GM06990 (cell line): Measurements from ENCODE around the gene ORAI1.
A peak's percentile ranks its signal among the peaks of the same experiment; 100 is the strongest.

Experiments used
- DNase-seq: peaks from one replicate; pipeline ENCODE4 v3.0.0-alpha.2; 2011; ENCODE audit not compliant: insufficient read length; ENCODE audit errors: extremely low read depth
- H3K27me3 ChIP-seq: replicated peaks from 2 replicates; pipeline ENCODE4 v1.6.0; 2011; ENCODE audit warnings: low read length; ENCODE audit not compliant: control insufficient read depth, insufficient read depth
- H3K36me3 ChIP-seq: 2 replicates; pipeline ENCODE4 v1.5.1; 2011; ENCODE audit warnings: low read length; ENCODE audit not compliant: control insufficient read depth, insufficient read depth
- H3K4me3 ChIP-seq: replicated peaks from 2 replicates; pipeline ENCODE4 v1.5.1; 2011; ENCODE audit warnings: low read depth, mild to moderate bottlenecking, control low read depth, low read length
- TF ChIP-seq, protein P1 (sequence below): IDR thresholded peaks from 2 replicates; pipeline ENCODE4 v1.5.1; 2011; ENCODE audit warnings: low read length, control low read depth, mild to moderate bottlenecking, inconsistent platforms; ENCODE audit not compliant: insufficient read depth, poor library complexity, severe bottlenecking

Gene ORAI1

DNA sequence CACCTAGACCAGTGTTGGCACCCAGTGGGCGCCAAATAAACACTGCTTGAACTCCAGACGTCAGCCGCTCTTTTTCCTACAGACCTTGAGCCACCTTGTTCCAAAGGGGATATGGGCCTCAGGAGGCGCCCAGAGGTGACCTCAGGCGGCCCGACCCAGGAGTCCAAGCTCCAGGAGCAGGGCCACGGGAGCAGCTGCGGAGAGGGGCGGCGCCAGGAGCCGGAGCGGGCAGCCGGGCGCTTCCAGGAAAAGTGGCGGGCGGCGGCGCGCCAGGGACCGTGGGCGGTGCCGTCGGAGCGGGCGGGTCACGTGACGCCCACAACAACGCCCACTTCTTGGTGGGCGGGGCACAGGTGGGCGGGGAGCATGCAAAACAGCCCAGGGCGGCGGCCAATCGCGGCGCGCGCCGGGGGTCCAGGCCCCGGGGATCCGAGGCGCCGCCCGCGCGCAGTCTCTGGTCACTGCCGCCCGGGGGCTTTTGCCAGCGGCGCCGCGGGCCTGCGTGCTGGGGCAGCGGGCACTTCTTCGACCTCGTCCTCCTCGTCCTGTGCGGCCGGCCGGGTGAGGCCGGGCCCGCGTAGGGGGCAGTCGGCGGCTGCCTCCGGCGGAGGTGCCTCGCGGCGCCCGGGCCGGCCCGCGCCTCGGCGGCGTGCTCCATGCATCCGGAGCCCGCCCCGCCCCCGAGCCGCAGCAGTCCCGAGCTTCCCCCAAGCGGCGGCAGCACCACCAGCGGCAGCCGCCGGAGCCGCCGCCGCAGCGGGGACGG, at the start of gene ORAI1:
TSS of gene ORAI1 (plus strand) at position 444 of the 766 bp plus-strand sequence.
- Histone ChIP-seq H3K27me3 (no peaks in the 10 kb centered on the region), H3K4me3 (peak within 1 kb of the TSS; percentile 89), H3K36me3 (peaks cover 2% of the 10 kb centered on the region)
- TF ChIP-seq, protein P1, sequence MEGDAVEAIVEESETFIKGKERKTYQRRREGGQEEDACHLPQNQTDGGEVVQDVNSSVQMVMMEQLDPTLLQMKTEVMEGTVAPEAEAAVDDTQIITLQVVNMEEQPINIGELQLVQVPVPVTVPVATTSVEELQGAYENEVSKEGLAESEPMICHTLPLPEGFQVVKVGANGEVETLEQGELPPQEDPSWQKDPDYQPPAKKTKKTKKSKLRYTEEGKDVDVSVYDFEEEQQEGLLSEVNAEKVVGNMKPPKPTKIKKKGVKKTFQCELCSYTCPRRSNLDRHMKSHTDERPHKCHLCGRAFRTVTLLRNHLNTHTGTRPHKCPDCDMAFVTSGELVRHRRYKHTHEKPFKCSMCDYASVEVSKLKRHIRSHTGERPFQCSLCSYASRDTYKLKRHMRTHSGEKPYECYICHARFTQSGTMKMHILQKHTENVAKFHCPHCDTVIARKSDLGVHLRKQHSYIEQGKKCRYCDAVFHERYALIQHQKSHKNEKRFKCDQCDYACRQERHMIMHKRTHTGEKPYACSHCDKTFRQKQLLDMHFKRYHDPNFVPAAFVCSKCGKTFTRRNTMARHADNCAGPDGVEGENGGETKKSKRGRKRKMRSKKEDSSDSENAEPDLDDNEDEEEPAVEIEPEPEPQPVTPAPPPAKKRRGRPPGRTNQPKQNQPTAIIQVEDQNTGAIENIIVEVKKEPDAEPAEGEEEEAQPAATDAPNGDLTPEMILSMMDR = no peak
- peak; percentile 95 for DNase-seq

DNA sequence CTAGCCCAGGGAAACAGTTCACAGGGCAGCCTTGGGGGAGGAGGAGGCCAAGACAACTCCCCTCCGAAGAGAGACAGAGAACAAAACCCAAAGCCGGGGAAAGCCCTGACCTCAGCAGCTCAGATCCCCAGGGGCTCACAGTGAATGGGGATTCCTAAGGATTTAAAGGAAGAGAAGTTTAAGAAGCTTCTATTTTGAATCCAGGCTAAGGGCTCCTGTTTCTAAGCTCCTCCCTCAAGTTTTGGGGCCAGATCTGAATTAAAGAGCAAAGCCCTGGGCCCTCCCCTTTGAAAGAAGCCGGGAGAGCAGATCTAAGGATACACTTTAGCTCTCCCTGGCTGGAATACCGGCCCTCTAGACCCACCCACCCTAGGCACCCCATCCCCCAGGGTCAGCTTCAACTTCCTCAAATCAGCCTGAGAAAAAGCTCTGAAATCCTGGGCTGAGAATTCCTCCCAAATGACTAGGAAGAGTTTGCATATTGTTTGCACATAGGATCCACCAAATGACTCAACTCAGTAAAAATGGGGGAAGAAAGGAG, 49.4 kb upstream of the ORAI1 start:
- TF ChIP-seq, protein P1 = no peak
- H3K27me3 ChIP-seq = no peaks in the 10 kb centered on the region
- no peak overlapping the region for H3K4me3 ChIP-seq
- DNase-seq = no peak
- no peaks in the 10 kb centered on the region for H3K36me3 ChIP-seq

DNA sequence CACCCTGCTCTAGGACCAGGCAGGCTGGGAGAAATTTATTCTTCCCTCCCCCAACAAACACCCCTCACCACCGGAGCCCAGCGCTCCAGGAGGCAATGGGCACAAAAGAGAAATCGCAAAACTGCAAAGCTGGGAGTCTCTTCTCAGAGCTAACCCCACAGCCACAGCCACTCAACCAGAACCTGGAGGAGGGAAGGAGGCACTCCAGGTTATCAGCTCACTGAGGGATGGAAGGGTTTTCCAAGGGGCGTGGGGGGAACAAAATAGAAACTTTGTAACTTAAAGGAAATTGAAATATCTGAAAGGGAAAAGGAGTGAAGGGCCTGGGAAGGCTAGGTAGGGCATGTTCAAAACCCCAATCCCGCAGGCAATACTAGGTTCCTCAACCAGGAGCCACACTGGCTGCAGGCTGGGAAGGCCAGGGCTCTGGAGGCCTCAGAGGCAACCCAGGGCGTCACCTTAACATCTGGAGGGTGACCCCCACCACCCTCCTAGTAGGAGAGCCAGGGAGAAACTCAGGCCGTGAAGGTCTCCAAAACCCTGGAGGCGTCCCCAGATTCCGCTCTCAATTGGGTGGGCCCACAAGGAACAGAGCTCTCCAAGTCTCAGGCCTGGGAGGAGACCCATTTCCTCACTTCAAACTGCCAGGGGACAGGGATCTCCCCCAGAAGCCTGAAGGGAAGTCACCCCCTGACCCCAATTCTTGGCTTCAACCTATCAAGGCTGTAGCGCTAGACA, 48.7 kb upstream of the ORAI1 start:
- Histone ChIP-seq H3K4me3 (no peak overlapping the region), H3K36me3 (no peaks in the 10 kb centered on the region), H3K27me3 (no peaks in the 10 kb centered on the region)
- TF ChIP-seq, protein P1 = no peak
- no peak for DNase-seq

DNA sequence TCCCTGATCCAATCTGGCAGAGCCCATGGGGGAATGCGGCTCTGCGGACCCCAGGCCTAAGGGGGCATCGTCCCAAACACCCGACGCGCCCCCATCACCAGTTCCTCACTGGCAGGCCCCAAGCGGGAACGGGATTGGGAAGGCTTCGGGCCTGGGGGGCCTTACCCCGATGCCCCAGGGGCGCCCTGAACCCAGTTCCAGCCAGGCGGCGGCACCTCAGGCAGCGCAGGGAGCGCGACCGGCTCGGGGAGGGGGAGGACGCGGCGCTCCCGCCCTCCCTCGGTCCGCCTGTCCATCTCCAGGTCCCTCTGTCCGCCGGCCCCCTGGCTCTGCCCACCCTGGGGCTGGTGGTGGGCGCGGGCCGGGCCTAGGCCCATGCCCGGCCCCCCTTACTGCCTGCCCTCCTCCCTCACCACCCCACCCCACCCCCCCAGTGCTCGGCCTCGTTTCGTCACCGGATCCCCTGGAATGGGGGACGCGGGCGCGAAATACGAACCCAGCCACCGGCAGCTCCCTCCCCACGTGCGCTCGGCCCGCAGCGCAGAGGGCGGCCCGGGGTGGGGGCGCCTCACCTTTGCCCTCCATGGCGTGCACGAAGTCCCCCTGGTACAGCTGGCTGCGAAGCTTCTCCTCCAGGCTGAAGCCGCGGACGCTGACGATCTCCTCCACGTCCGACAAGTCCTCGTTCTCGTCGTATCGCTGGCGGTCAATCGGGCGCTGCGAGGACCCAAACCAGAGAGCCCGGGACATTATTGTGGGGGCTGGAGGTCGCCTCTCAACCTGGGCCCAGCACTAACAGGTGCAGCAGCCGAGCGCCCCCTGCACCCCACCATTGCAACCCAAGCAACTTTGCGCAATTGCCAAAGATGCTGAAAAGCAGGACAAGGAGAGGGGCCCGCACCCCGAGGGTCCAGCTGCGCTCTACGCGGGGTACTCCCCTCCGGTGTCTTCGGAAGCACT, 47.8 kb upstream of the ORAI1 start:
- DNase-seq = peak; percentile 38
- no peaks in the 10 kb centered on the region for H3K36me3 ChIP-seq
- H3K4me3 ChIP-seq = peak overlapping the region; percentile 66
- TF ChIP-seq, protein P1 = no peak
- no peaks in the 10 kb centered on the region for H3K27me3 ChIP-seq

DNA sequence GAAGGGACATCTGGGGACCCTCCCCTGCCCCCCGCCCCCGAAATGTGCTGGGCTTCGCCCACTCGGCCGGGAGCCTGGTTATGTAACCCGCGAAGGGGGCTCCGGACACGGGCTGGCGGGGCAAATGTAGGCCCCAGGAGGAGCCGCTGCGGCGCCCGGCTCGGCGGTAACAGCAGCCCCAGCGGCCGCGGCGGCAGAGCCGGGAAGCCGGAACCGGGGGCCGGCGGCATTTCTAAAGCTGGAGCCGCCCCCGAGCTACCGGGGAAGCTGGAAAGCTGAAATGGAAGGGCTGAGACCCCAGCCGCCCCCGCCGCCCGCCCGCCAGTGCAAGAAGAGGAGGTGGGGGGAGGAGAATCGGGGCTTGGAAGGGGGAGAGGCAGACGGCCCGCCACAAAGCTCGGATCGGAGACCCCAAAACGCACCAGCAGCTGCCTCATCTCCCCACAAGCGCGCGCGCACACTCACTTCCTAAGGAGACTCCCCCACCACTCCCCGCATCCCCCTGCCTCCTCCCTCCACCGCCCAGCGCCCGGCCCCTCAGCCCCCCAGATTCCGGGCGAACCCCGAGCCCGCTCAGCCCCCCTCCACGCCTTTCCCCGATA, 47.0 kb upstream of the ORAI1 start:
- peak overlapping the region; percentile 66 for H3K4me3 ChIP-seq
- no peaks in the 10 kb centered on the region for H3K36me3 ChIP-seq
- H3K27me3 ChIP-seq = no peaks in the 10 kb centered on the region
- TF ChIP-seq, protein P1 = no peak
- peak; percentile 41 for DNase-seq
